HG03575 (cell line): ENCODE results near the gene ARL11.

Source experiments
- ATAC-seq: cut with Tn5 transposase; IDR thresholded peaks from one replicate; pipeline ENCODE4 v1.9.1; 2021; ENCODE audit not compliant: unreplicated experiment, insufficient number of reproducible peaks, low FRiP score; ENCODE audit errors: extremely low read depth

ARL11 gene

GRCh38 chr13:49678191-49678914 is 50.0 kb downstream of the ARL11 start:
- no peak for ATAC-seq

- no peak for ATAC-seq
These were observed 50.9 kb downstream of the ARL11 start for GRCh38 chr13:49679246-49679645.

- ATAC-seq: no peak
These were observed 53.6 kb downstream of the ARL11 start for GRCh38 chr13:49681842-49682435.
